Uterus (tissue), 4 donors: Measurements from ENCODE around the gene EIF3L. TPM values are rescaled to one million over a fixed set of nuclear protein-coding genes. Genes with fewer than 3 reads are reported as not detected.

Source experiments
- DNase-seq, 2 donors: peaks; one replicate each; pipeline ENCODE4 v3.0.0-alpha.2; 2019 to 2020
- H3K27ac ChIP-seq, 2 donors: fragments of 200-600 bp; sonication (generic); 1 replicate in 1 of 2; 2 replicates in 1 of 2; pipeline ENCODE4 v1.5.1; 2016 to 2018
- H3K27me3 ChIP-seq, 2 donors: fragments of 200-600 bp; sonication (generic); one replicate each; pipeline ENCODE4 v1.5.1; 2018 to 2019; ENCODE audit warnings: control low read depth in 1 of 2
- H3K36me3 ChIP-seq, 2 donors: fragments of 200-600 bp; sonication (generic); one replicate each; pipeline ENCODE4 v1.5.1; 2019; ENCODE audit warnings: control low read depth in 1 of 2
- H3K4me1 ChIP-seq, 2 donors: fragments of 200-600 bp; sonication (generic); one replicate each; pipeline ENCODE4 v1.5.1; 2018 to 2019; ENCODE audit warnings: control low read depth in 1 of 2
- H3K4me3 ChIP-seq, 2 donors: fragments of 200-600 bp; sonication (generic); 1 replicate in 1 of 2; 2 replicates in 1 of 2; pipeline ENCODE4 v1.5.1; 2018 to 2019; ENCODE audit warnings: mild to moderate bottlenecking in 1 of 2
- H3K9me3 ChIP-seq, 2 donors: fragments of 200-600 bp; sonication (generic); one replicate each; pipeline ENCODE4 v1.5.1; 2019; ENCODE audit warnings: control low read depth in 1 of 2
- POLR2A ChIP-seq, 2 donors: fragments of 450-650 bp; IDR thresholded peaks; one replicate each; pipeline ENCODE4 v1.6.1; 2016; ENCODE audit warnings: antibody characterized with exemption in 2 of 2, mild to moderate bottlenecking in 1 of 2, moderate library complexity in 1 of 2
- intact Hi-C: fragments of 100-400 bp; cut with DNase I; formaldehyde crosslinking; loops from one replicate; pipeline ENCODE4 v1.15.1; 2023; ENCODE audit warnings: low total_unique reads
- total RNA-seq, 4 donors: library from RNA; depleted of rRNA in 3 of 4; stranded (reverse); fragments of >200 nt in 3 of 4; gene quantifications; one replicate each; pipeline versions ENCODE4 v1.1.0 to v1.2.4, GENCODE V29; 2014 to 2023
- TF ChIP-seq, protein P1 (sequence below), 4 experiments: fragments of 200-600 bp in 2 of 4; fragments of 450-650 bp in 2 of 4; sonication (generic) in 2 of 4; IDR thresholded peaks; one replicate each; pipeline ENCODE4 v1.5.1; 2016 to 2019; ENCODE audit warnings: antibody characterized with exemption in 4 of 4, mild to moderate bottlenecking in 2 of 4, moderate library complexity in 1 of 4
- donor health status: DM: yes; HTN: yes; CAD: no.

Gene EIF3L
- total RNA-seq, 4 donors from 2014 or later, result 290 to 559 (median 413) TPM

DNA sequence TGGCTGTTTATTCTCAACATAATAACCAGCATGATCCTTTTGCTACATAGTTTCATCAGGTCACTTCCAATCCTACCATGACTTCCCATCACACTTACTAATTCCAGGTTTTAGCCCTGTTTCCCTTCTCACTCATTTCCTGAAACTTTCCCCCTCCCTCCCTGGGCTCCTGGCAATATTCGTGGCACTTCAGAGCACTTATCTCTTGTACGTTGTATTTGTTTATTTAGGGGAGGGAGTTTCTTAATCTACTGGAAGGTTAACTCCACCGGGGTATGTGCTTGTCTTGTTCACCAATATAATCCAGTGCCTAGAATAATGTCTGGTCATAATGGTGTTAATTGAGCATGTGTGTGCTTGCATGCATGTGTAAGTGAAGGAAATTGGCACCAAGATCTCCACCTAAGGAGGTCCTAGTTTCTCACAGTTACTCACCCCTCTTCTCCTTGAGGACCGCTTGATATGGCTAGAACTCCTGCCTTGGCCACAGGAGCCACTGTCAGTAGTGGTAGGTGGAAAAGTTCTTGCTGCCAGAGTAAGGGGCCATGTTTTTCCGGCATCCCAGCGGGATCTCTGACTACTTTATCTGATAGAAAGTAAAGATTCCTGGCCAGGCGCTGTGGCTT, 11.7 kb downstream of the EIF3L start:
- H3K4me3 ChIP-seq, result no peak overlapping the region
- H3K4me1 ChIP-seq, result no peaks in the 10 kb centered on the region
- H3K9me3 ChIP-seq, result no peaks in the 10 kb centered on the region
- DNase-seq, result no peak
- no peaks in the 10 kb centered on the region for H3K27me3 ChIP-seq
- no peak overlapping the region for H3K27ac ChIP-seq
- intact Hi-C loops, result no loop called here
- H3K36me3 ChIP-seq, result no peaks in the 10 kb centered on the region
- TF ChIP-seq, protein P1, sequence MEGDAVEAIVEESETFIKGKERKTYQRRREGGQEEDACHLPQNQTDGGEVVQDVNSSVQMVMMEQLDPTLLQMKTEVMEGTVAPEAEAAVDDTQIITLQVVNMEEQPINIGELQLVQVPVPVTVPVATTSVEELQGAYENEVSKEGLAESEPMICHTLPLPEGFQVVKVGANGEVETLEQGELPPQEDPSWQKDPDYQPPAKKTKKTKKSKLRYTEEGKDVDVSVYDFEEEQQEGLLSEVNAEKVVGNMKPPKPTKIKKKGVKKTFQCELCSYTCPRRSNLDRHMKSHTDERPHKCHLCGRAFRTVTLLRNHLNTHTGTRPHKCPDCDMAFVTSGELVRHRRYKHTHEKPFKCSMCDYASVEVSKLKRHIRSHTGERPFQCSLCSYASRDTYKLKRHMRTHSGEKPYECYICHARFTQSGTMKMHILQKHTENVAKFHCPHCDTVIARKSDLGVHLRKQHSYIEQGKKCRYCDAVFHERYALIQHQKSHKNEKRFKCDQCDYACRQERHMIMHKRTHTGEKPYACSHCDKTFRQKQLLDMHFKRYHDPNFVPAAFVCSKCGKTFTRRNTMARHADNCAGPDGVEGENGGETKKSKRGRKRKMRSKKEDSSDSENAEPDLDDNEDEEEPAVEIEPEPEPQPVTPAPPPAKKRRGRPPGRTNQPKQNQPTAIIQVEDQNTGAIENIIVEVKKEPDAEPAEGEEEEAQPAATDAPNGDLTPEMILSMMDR (IDR thresholded peaks at IDR 0.05), result no peak
- TF ChIP-seq POLR2A (IDR thresholded peaks at IDR 0.05), result no peak

DNA sequence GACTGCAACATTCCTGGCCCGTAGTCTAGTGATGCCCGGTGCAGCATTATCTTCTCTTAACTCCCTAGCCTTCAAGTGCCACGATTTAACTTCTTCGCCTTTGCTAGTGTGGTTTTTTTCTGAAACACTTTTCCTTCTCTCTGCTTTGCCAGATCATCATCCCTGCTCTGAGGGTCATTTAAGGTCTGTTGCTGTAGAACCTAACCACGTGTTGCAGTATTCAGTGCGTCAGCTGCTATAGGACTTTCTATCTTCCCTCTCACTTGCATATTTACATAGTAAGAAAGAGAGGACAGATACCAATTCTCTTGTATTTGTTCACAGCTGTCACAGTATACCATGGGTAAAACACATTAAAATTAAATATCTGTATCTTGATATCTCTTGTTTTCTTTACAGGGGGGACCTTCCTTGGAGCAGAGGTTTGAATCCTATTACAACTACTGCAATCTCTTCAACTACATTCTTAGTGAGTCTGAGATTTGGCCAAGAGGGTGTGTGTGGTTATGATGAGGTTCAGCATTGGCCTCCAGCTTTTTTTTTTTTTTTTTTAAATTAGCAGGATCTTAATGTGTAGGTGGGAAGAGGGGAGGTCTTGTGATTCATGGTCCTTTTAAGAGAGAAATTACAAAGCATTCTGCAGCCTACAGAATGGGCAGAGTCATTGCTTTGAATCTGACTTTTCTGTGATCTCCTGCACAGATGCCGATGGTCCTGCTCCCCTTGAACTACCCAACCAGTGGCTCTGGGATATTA, 13.5 kb downstream of the EIF3L start:
- Histone ChIP-seq H3K27me3 (no peaks in the 10 kb centered on the region), H3K9me3 (no peaks in the 10 kb centered on the region), H3K4me1 (no peaks in the 10 kb centered on the region), H3K36me3 (no peaks in the 10 kb centered on the region), H3K27ac (no peak overlapping the region), H3K4me3 (no peak overlapping the region)
- no peak for DNase-seq
- TF ChIP-seq, protein P1 (IDR thresholded peaks at IDR 0.05), result no peak
- no peak for TF ChIP-seq POLR2A (IDR thresholded peaks at IDR 0.05)
- intact Hi-C loops, result no loop called here

DNA sequence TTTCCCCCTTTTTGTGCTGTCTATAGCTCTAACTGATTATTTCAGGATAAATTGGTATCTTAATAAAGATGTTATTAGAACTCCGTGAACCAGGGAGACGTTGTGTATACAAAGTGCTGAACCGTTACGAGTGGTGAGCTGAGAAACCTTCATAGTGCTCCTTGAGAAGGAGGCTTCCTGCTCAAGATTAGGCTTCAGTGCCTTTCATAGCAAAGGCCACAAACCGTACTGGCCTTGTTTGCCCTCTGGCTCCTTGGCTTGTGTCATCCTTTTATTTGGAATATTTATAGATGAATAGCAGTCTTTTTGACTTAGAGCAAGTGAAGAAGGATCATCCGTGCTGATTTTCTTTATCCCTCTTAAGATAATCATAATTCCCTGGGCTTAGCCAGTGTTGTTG, 16.3 kb downstream of the EIF3L start:
- H3K4me3 ChIP-seq, result no peak overlapping the region
- H3K36me3 ChIP-seq, result no peaks in the 10 kb centered on the region
- H3K9me3 ChIP-seq, result no peaks in the 10 kb centered on the region
- no peaks in the 10 kb centered on the region for H3K4me1 ChIP-seq
- intact Hi-C loops, result loop anchor here (2.0 kb wide), 1 partner anchor 49 kb away; no protein-coding TSS in a partner anchor
- no peak overlapping the region for H3K27ac ChIP-seq
- TF ChIP-seq POLR2A (IDR thresholded peaks at IDR 0.05), result no peak
- TF ChIP-seq, protein P1 (IDR thresholded peaks at IDR 0.05), result no peak
- no peak for DNase-seq
- no peaks in the 10 kb centered on the region for H3K27me3 ChIP-seq

DNA sequence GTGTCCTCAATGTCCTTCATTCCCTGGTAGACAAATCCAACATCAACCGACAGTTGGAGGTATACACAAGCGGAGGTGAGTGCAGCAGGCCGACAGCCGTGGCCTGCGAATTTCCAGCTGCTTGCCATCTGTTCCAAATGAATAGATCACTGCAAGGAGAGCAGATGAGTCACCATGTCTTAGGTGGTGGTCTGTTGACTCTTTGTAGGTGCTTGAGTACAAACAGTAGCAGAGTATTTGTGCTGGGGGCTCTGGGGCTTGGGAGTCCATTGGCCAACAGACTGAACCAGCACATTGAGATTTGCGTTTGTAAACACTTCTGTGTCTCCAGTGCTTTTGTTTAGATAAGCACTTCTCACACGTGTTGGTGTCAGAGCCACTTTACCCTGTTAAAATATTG, 21.1 kb downstream of the EIF3L start:
- no peak for TF ChIP-seq POLR2A (IDR thresholded peaks at IDR 0.05)
- TF ChIP-seq, protein P1 (IDR thresholded peaks at IDR 0.05), result no peak
- Histone ChIP-seq H3K4me1 (no peaks in the 10 kb centered on the region), H3K27me3 (no peaks in the 10 kb centered on the region), H3K9me3 (no peaks in the 10 kb centered on the region), H3K36me3 (no peaks in the 10 kb centered on the region), H3K27ac (no peak overlapping the region), H3K4me3 (no peak overlapping the region)
- intact Hi-C loops, result no loop called here
- no peak for DNase-seq
